Endothelial cell of hepatic sinusoid (primary cell): ENCODE measurements around the gene LAD1.

ENCODE experiments used
- in situ Hi-C: cut with HindIII; loops from 2 replicates; pipeline ENCODE4 v1.10.0; 2017; ENCODE audit warnings: low sequenced_read_pairs

Gene LAD1

GRCh38 chr1:201419746-201420607 lies 20.9 kb upstream of the LAD1 start:
- in situ Hi-C loops = loop anchor here (5.0 kb wide), 1 partner anchor 63 kb away; no protein-coding TSS in a partner anchor

- in situ Hi-C loops = loop anchor here (5.0 kb wide), 1 partner anchor 62 kb away; no protein-coding TSS in a partner anchor
These were observed 20.1 kb upstream of the LAD1 start for GRCh38 chr1:201419256-201419655.

- in situ Hi-C loops = loop anchor here (5.0 kb wide), 1 partner anchor 61 kb away; no protein-coding TSS in a partner anchor
These were observed 19.3 kb upstream of the LAD1 start for GRCh38 chr1:201418461-201418860.

GRCh38 chr1:201414051-201414738 lies 15.1 kb upstream of the LAD1 start:
- in situ Hi-C loops = no loop called here

- in situ Hi-C loops = no loop called here
These were observed 12.2 kb upstream of the LAD1 start for GRCh38 chr1:201411292-201411691.

- in situ Hi-C loops = no loop called here
These were observed 10.3 kb upstream of the LAD1 start for GRCh38 chr1:201409440-201409839.

GRCh38 chr1:201408834-201409200 lies 9.7 kb upstream of the LAD1 start:
- in situ Hi-C loops = no loop called here

- in situ Hi-C loops = no loop called here
These were observed 9.2 kb upstream of the LAD1 start for GRCh38 chr1:201408176-201408833.

- in situ Hi-C loops = no loop called here
These were observed 7.8 kb upstream of the LAD1 start for GRCh38 chr1:201406831-201407406.

- in situ Hi-C loops = no loop called here
These were observed 6.3 kb upstream of the LAD1 start for GRCh38 chr1:201405484-201405831.

- in situ Hi-C loops = no loop called here
These were observed 5.8 kb upstream of the LAD1 start for GRCh38 chr1:201404722-201405483.

- in situ Hi-C loops = no loop called here
These were observed 4.9 kb upstream of the LAD1 start for GRCh38 chr1:201404055-201404454.

- in situ Hi-C loops = no loop called here
These were observed 4.2 kb upstream of the LAD1 start for GRCh38 chr1:201403359-201403758.

- in situ Hi-C loops = no loop called here
These were observed 2.6 kb upstream of the LAD1 start for GRCh38 chr1:201401700-201402099.

- in situ Hi-C loops = no loop called here
These were observed 1.7 kb upstream of the LAD1 start for GRCh38 chr1:201400852-201401230.

GRCh38 chr1:201400212-201400851 lies 1.2 kb upstream of the LAD1 start:
- in situ Hi-C loops = no loop called here

GRCh38 chr1:201399352-201400126 lies 415 bp upstream of the LAD1 start:
- in situ Hi-C loops = loop anchor here (5.0 kb wide), 1 partner anchor 97 kb away; no protein-coding TSS in a partner anchor

- in situ Hi-C loops = loop anchor here (5.0 kb wide), 1 partner anchor 95 kb away; no protein-coding TSS in a partner anchor
These were observed 1.4 kb downstream of the LAD1 start for GRCh38 chr1:201397675-201398074.

GRCh38 chr1:201396861-201397464 lies 2.2 kb downstream of the LAD1 start:
- in situ Hi-C loops = loop anchor here (5.0 kb wide), 1 partner anchor 95 kb away; no protein-coding TSS in a partner anchor
